C4-2B (cell line): ENCODE results near the gene ROR1.
"Not testable (repeated sequence)": the region's sequence is repeated elsewhere in the genome, so short reads cannot be mapped to it uniquely, and the experiment has no call there.

ENCODE experiments used
- ZFX ChIP-seq: fragments of 450-650 bp; IDR thresholded peaks from 2 replicates; pipeline ENCODE4 v1.6.1; 2017
- TF ChIP-seq, protein P1 (sequence below): fragments of 450-650 bp; conservative IDR thresholded peaks from 2 replicates; pipeline ENCODE4 v1.5.1; 2017; ENCODE audit warnings: mild to moderate bottlenecking

GRCh38 chr1:64104585-64104984 is 330.8 kb downstream of the ROR1 start:
- TF ChIP-seq, protein P1, sequence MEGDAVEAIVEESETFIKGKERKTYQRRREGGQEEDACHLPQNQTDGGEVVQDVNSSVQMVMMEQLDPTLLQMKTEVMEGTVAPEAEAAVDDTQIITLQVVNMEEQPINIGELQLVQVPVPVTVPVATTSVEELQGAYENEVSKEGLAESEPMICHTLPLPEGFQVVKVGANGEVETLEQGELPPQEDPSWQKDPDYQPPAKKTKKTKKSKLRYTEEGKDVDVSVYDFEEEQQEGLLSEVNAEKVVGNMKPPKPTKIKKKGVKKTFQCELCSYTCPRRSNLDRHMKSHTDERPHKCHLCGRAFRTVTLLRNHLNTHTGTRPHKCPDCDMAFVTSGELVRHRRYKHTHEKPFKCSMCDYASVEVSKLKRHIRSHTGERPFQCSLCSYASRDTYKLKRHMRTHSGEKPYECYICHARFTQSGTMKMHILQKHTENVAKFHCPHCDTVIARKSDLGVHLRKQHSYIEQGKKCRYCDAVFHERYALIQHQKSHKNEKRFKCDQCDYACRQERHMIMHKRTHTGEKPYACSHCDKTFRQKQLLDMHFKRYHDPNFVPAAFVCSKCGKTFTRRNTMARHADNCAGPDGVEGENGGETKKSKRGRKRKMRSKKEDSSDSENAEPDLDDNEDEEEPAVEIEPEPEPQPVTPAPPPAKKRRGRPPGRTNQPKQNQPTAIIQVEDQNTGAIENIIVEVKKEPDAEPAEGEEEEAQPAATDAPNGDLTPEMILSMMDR = not testable (repeated sequence)
- TF ChIP-seq ZFX = not testable (repeated sequence)
